ENCODE results near the gene RNF222. TPM values are rescaled to one million over a fixed set of nuclear protein-coding genes. Genes with fewer than 3 reads are reported as not detected.

Gene RNF222
- total RNA-seq, 1 donor from 2014 or later, result not detected

DNA sequence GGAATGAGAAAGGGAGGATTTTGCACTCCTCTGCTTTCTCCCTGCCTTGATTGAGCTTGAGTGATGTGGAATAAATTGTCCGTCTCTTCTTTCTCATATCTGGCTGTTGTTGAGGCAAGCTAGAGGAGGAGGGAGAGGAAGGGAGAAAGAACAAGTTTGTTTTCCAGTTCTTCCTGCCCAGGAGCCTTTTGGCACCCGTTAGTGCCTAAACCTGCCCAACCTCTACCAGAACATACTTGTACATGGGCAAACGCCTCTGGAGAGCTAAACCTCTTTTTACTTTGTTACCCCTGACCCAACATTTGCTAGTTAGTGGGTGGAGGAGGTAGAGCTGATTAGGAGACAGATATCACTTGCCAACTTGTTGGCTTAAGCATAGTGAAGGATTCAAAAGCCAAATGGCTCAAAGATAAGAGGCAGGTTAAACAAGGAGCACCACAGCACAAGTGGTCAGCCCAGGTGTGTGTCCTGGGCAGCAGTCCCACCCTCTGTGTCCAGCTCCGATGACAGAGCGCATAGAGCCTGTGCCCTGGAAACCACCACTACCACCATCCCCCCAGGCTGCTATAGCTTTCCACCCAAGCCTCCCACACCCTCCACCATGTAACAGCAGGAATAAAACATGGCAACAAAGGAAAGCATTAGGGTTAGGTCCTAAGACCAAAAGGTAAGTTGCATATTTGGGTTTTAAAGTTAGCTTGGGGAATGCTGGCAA, 51.5 kb downstream of the RNF222 start:
- intact Hi-C loops (cut with micrococcal nuclease), result no loop called here
- no peaks in the 10 kb centered on the region for H3K36me3 Mint-ChIP-seq (ENCODE audit: low read depth)
- H3K27ac Mint-ChIP-seq, result no peak overlapping the region
- no peak overlapping the region for H3K4me3 Mint-ChIP-seq (ENCODE audit: low read depth)
- no peaks in the 10 kb centered on the region for H3K9me3 Mint-ChIP-seq
- DNase-seq (ENCODE audit: low spot score), result no peak
- H3K27me3 Mint-ChIP-seq (ENCODE audit: low read depth), result peaks cover 16% of the 10 kb centered on the region
- H3K4me1 Mint-ChIP-seq (ENCODE audit: low read depth), result peaks cover 3% of the 10 kb centered on the region

DNA sequence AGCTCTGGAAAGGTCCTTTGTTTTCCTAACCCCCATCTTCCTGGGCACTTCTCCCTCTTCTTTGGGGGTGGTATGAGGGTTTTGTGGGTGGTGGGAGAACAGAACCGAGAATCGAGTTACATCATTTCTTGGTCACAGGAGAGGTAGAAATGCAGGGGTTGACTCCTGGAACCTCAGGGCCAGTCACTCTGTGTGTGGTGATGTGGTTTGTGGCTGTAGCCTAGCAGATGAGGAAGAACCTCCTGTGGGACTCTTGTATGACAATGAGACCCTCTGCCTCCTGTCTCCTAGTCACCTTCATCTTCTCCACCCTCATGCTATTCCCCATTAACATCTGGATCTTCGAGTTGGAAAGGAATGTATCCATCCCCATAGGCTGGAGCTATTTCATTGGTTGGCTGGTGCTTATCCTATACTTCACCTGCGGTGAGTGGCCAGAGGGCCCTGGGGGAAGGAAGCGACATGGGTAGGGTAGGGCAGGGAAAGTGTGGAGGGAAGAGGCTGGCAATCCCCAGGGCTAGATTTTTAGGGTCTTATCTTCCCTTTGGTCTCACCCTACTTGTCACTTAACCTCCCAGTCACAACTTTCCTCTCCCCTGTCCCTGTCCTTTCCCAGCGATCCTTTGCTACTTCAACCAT, 52.5 kb downstream of the RNF222 start:
- intact Hi-C loops (cut with micrococcal nuclease), result no loop called here
- no peaks in the 10 kb centered on the region for H3K9me3 Mint-ChIP-seq
- H3K36me3 Mint-ChIP-seq (ENCODE audit: low read depth), result no peaks in the 10 kb centered on the region
- H3K4me3 Mint-ChIP-seq (ENCODE audit: low read depth), result no peak overlapping the region
- no peak for DNase-seq (ENCODE audit: low spot score)
- peaks cover 14% of the 10 kb centered on the region for H3K27me3 Mint-ChIP-seq (ENCODE audit: low read depth)
- H3K4me1 Mint-ChIP-seq (ENCODE audit: low read depth), result peaks cover 3% of the 10 kb centered on the region
- H3K27ac Mint-ChIP-seq, result no peak overlapping the region

DNA sequence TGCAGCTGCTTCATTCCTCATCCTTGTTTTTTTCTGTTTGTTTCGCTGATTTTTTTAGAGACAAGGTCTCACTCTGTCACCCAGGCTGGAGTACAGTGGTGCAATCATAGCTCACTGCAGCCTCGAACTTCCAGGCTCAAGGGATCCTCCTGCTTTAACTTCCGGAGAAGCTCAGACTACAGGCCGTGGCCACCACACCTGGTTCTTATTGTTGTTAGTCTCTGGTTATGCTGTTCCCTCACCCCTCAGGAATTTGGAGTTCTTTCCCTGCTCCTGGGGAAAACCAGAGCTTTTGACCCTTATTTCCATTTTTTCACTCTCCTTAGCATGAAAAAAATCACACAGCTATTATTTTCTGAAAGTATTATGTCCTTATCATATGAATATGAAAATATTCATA, 56.2 kb downstream of the RNF222 start:
- intact Hi-C loops (cut with micrococcal nuclease), result no loop called here
- Mint-ChIP-seq H3K4me3 (ENCODE audit: low read depth) (no peak overlapping the region), H3K27me3 (ENCODE audit: low read depth) (peaks cover 9% of the 10 kb centered on the region), H3K9me3 (no peaks in the 10 kb centered on the region), H3K27ac (no peak overlapping the region), H3K4me1 (ENCODE audit: low read depth) (peaks cover 10% of the 10 kb centered on the region), H3K36me3 (ENCODE audit: low read depth) (no peaks in the 10 kb centered on the region)
- no peak for DNase-seq (ENCODE audit: low spot score)

Other genes with a start within 250 kb of the RNF222 start
- gene PER1, start 245.4 kb downstream of the RNF222 start, total RNA-seq, result 41.8 and 43.2 TPM in 2 replicates
- 44.6 and 44.7 TPM in 2 replicates for gene VAMP2, start 234.9 kb downstream of the RNF222 start, total RNA-seq
- 18.7 and 25.0 TPM in 2 replicates for gene TMEM107, start 221.4 kb downstream of the RNF222 start, total RNA-seq
- gene BORCS6, start 207.6 kb downstream of the RNF222 start, total RNA-seq, result 7.8 and 8.0 TPM in 2 replicates
- 113 TPM in 2 replicates for gene AURKB, start 187.3 kb downstream of the RNF222 start, total RNA-seq
- gene CTC1, start 149.8 kb downstream of the RNF222 start, total RNA-seq, result 76.7 and 81.0 TPM in 2 replicates
- 165 and 174 TPM in 2 replicates for gene PFAS, start 148.5 kb downstream of the RNF222 start, total RNA-seq
- gene RANGRF, start 109.2 kb downstream of the RNF222 start, total RNA-seq, result 61.4 and 64.1 TPM in 2 replicates
- gene SLC25A35, start 102.4 kb downstream of the RNF222 start, total RNA-seq, result 6.8 and 7.4 TPM in 2 replicates
- not detected in 2 replicates for gene ARHGEF15, start 87.6 kb downstream of the RNF222 start, total RNA-seq
- not detected in 2 replicates for gene ODF4, start 58.0 kb downstream of the RNF222 start, total RNA-seq
- gene RPL26, start 14.6 kb downstream of the RNF222 start, total RNA-seq, result 2,352 and 2,379 TPM in 2 replicates
- 66.6 and 66.9 TPM in 2 replicates for gene NDEL1, start 38.1 kb upstream of the RNF222 start, total RNA-seq
- 13.2 and 20.7 TPM in 2 replicates for gene MYH10, start 232.9 kb upstream of the RNF222 start, total RNA-seq

All from activated T-helper 2 cell treated with anti-CD3 and anti-CD28 coated beads, Interferon-gamma antibody, Interleukin-2, Interleukin-4, amounts not matched to agents 10 μg/mL and 5 μg/mL and 100 μg/mL, durations not matched to agents 14 hours and 24 hours and 36 hours (primary cell).